Psoas muscle (tissue), 8 donors: ENCODE measurements around the gene DNAH1. TPM values are rescaled to one million over a fixed set of nuclear protein-coding genes. Genes with fewer than 3 reads are reported as not detected.
A peak's percentile ranks its signal among the peaks of the same experiment; 100 is the strongest.

Source experiments
- ATAC-seq, 4 donors: fragments of 200-7000 bp; cut with Tn5 transposase; one replicate each; pipeline ENCODE4 v1.9.1; 2020; ENCODE audit warnings: moderate library complexity in 3 of 4, mild to moderate bottlenecking in 2 of 4
- DNase-seq, 2 donors: peaks; one replicate each; pipeline ENCODE4 v3.0.0-alpha.2; 2020
- H3K27ac ChIP-seq: fragments of 200-600 bp; one replicate; pipeline ENCODE4 v1.8.0; 2022
- H3K27me3 ChIP-seq, 3 donors: fragments of 200-600 bp in 1 of 3; one replicate each; pipeline versions ENCODE4 v1.6.1 to v1.8.0; 2013 to 2022; ENCODE audit warnings: low read length in 2 of 3, mild to moderate bottlenecking in 2 of 3, moderate library complexity in 1 of 3; ENCODE audit not compliant: insufficient read depth in 3 of 3
- H3K36me3 ChIP-seq, 2 donors: fragments of 200-600 bp in 1 of 2; one replicate each; pipeline versions ENCODE4 v1.6.1 to v1.8.0; 2013 to 2022; ENCODE audit warnings: low read depth in 1 of 2, mild to moderate bottlenecking in 1 of 2, moderate library complexity in 1 of 2; ENCODE audit not compliant: insufficient read depth in 1 of 2
- H3K4me1 ChIP-seq: fragments of 200-600 bp; one replicate; pipeline ENCODE4 v1.8.0; 2022
- H3K4me3 ChIP-seq: fragments of 200-600 bp; one replicate; pipeline ENCODE4 v1.8.0; 2022; ENCODE audit warnings: mild to moderate bottlenecking
- H3K9me3 ChIP-seq: fragments of 200-600 bp; one replicate; pipeline ENCODE4 v1.8.0; 2022
- CTCF ChIP-seq: fragments of 200-600 bp; IDR thresholded peaks from one replicate; pipeline ENCODE4 v1.8.0; 2022; ENCODE audit warnings: antibody characterized with exemption
- WGBS, 3 donors: extraction: QIAGEN DNeasy Blood & Tissue Kit; methylation state at CpG; one replicate each; pipeline versions ENCODE4 v1.1.6 to v1.1.7; 2013; 5-methylcytosine and 5-hydroxymethylcytosine counted together
- intact Hi-C, 2 donors: fragments of 100-400 bp; cut with DNase I; formaldehyde crosslinking; loops; one replicate each; pipeline versions ENCODE4 v1.11.0 to v1.14.2; 2022
- polyA plus RNA-seq, 3 donors: library from polyadenylated mRNA; stranded (reverse); fragments of 200-250 nt; gene quantifications; one replicate each; pipeline ENCODE4 v1.2.3, GENCODE V29; 2013
- total RNA-seq, 4 donors: library from RNA; stranded (reverse); fragmentation: NEBNext Ultra II Directional in 2 of 4; extraction: Animal tissue kit (Norgen Biotek cat#: 25700) in 2 of 4; gene quantifications; one replicate each; pipeline versions ENCODE4 v1.2.1 to v1.2.4, GENCODE V29; 2021 to 2023
- donor health status: healthy with polysubstance abuse.
- donor health status: DM: no; HTN: no; CAD: no; lungs with moderate emphysema.
- donor health status: Bipolar disorder and iron deficiency.
- donor health status: healthy.
- donor health status: DM: yes; HTN: yes; CAD: no.
- donor health status: DM: no; HTN: no; CAD: no.
- donor health status: DM: no; HTN: no; CAD: no.
- donor health status: DM: yes; HTN: yes; CAD: no.

The DNAH1 gene
- total and polyA plus RNA-seq, 7 donors = 0.77 to 4.1 (median 2.4) TPM

GRCh38 chr3:52293491-52294319 is 22.4 kb upstream of the DNAH1 start:
- 87 to 90% (median 88%) methylated on average over 17 of the region's 17 CpGs for WGBS, 3 donors
- H3K36me3 ChIP-seq = peaks cover 0 to 34% of the 10 kb centered on the region in 2 donors
- no peaks in the 10 kb centered on the region for H3K9me3 ChIP-seq
- no peak for TF ChIP-seq CTCF
- H3K27ac ChIP-seq = no peak overlapping the region
- DNase-seq (no peak), ATAC-seq (no peak)
- no peaks in the 10 kb centered on the region for H3K27me3 ChIP-seq
- H3K4me1 ChIP-seq = peaks cover 5% of the 10 kb centered on the region
- intact Hi-C loops = no loop called here
- no peak overlapping the region for H3K4me3 ChIP-seq

GRCh38 chr3:52294320-52295150 is 21.6 kb upstream of the DNAH1 start:
- no peak for TF ChIP-seq CTCF
- intact Hi-C loops = loop anchor here in 1 of 2 donors (5.0 kb wide), 1 partner anchor 38 kb away; no protein-coding TSS in a partner anchor

GRCh38 chr3:52295671-52296208 is 20.4 kb upstream of the DNAH1 start:
- Histone ChIP-seq H3K27ac (no peak overlapping the region), H3K9me3 (no peaks in the 10 kb centered on the region), H3K27me3 (no peaks in the 10 kb centered on the region), H3K4me3 (no peak overlapping the region), H3K36me3 (peaks cover 0 to 32% of the 10 kb centered on the region in 2 donors), H3K4me1 (no peaks in the 10 kb centered on the region)
- no peak for TF ChIP-seq CTCF
- 82 to 87% (median 84%) methylated on average over 5 of the region's 5 CpGs for WGBS, 3 donors
- peak in 1 of 2 donors; percentile 4 for DNase-seq
- intact Hi-C loops = loop anchor here in 1 of 2 donors (5.0 kb wide), 1 partner anchor 37 kb away; no protein-coding TSS in a partner anchor
- ATAC-seq = no peak

More at GRCh38 chr3:52294320-52295150, 21.6 kb upstream of the DNAH1 start:
- H3K27me3 ChIP-seq = no peaks in the 10 kb centered on the region
- DNase-seq = no peak
- H3K9me3 ChIP-seq = no peaks in the 10 kb centered on the region
- no peak for ATAC-seq
- H3K4me1 ChIP-seq = no peaks in the 10 kb centered on the region
- H3K27ac ChIP-seq = no peak overlapping the region
- H3K36me3 ChIP-seq = peaks cover 0 to 34% of the 10 kb centered on the region in 2 donors
- 85 to 87% (median 87%) methylated on average over 11 of the region's 11 CpGs for WGBS, 3 donors
- no peak overlapping the region for H3K4me3 ChIP-seq

- Histone ChIP-seq H3K4me3 (no peak overlapping the region), H3K27ac (no peak overlapping the region), H3K36me3 (peaks cover 0 to 15% of the 10 kb centered on the region in 2 donors), H3K27me3 (no peaks in the 10 kb centered on the region), H3K4me1 (no peaks in the 10 kb centered on the region), H3K9me3 (no peaks in the 10 kb centered on the region)
- WGBS, 3 donors = 76 to 78% (median 76%) methylated on average over 11 of the region's 11 CpGs
- ATAC-seq (no peak), DNase-seq (no peak)
- intact Hi-C loops = loop anchor here in 1 of 2 donors (5.0 kb wide), 1 partner anchor 35 kb away; no protein-coding TSS in a partner anchor
- no peak for TF ChIP-seq CTCF
These were observed 18.6 kb upstream of the DNAH1 start for GRCh38 chr3:52297242-52298148.
